Measurements from ENCODE around the gene PDGFRB.

Gene PDGFRB

DNA sequence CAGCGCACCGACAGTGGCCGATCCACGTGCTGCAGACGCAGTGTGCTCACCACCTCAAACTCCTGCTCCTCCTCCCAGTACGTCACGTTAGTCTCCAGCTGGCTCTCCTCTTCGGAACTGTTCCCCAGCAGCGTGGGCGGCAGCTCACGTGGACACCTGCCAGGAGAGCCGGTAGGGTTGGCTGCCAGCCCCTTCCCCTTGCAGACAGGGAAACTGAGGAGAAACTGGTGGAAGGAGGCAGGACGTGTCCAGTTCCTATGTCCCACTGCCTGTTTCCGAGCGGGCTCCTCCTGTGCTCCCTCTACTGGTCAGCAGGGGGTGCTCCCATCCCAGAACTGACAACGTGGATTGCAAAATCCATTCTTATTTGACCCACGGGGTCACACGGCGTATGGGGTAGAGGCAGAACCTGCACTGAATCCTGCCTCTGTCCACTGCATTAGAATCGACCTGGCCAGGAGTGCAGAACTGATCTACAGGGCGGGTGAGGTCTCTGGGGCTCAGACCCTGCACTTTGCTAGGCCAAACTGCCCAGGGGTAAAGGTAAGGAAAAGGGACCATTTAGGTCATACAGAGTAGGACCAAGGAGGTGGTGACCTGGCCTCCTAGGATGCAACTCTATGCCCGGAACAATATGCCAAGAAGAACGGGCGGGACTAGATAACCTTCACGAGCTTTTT is 25.7 kb downstream of the PDGFRB start:
- peak; percentile 89 for DNase-seq (ENCODE audit: low spot score)

DNA sequence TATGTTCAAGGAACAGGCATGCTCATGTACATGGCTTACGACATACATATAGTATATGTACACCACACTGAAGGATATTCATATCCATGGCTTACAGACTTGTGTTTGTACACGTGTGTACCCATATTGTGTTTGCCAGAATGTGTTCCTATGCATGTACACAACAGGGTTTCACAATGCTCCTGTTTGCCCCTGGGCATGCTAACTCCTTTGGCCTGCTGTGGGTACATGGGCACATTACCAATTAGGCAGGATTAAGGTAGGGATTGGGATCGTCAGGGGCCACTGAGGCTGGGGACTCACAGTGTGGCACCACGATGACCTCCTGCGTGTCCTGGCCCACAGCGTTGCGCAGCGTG is 26.2 kb downstream of the PDGFRB start:
- no peak for DNase-seq (ENCODE audit: low spot score)

DNA sequence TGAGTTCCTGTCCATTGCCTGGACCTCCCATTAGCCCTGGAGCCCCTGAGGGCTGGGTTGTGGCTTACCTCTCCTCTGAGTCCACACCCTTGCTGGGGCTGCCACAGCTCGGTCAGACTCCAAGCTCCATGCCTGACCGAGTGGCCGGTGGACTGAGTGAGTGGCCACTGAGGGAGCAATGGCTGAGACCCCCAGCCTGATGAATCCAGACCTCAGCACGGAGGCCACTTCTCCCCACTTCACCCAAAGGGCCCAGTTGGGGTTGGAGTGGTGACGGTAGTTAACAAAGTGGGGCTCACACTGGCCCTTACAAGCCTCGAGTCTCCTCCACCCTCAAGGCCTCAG is 28.8 kb downstream of the PDGFRB start:
- DNase-seq (ENCODE audit: low spot score) = no peak

DNA sequence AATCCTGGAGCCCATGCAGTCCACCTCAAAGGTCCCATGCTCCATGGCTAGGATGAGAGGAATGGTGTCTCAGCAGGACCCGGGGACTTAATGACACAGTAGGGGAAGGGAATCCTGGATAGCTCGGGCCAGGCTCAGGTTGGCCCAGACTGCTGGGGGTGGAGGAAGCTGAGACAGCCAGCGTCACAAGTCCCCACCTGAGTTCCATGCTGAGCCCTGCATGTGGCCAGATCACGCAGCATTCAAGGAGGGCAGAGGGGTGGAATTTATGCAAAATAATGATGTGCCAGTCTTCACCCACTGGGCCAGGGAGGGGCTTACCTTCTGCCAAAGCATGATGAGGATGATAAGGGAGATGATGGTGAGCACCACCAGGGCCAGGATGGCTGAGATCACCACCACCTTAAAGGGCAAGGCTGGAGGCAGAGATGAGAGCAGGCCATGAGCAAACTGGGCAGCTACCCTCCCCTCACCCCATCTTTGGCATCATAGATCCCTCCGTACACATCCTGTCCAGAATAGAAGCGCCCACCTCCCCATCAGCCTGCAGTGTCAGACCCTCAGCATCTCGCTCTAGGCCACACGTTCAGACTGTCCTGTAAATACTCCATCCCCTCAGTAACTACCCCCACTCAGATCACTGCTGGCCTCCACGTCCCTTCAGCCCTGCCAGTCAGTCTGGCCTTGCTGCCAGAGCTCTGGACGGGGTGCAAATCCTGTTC is 29.3 kb downstream of the PDGFRB start:
- no peak for DNase-seq (ENCODE audit: low spot score)

DNA sequence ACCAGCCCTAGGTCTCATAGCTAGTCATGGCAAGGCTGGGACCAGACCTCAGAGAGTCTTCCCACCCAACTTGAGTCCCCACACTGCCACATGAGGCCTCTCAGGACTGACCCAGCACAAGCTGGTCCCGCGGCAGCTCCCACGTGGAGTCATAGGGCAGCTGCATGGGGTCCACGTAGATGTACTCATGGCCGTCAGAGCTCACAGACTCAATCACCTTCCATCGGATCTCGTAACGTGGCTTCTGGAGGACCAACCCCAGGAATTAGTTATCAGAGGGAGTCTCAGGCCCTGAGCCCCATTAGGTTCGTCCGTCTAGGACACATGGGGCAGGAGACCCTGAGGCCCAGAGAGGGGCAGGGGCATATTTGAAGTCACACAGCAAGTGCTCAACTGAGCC is 30.3 kb downstream of the PDGFRB start:
- DNase-seq (ENCODE audit: low spot score) = no peak

DNA sequence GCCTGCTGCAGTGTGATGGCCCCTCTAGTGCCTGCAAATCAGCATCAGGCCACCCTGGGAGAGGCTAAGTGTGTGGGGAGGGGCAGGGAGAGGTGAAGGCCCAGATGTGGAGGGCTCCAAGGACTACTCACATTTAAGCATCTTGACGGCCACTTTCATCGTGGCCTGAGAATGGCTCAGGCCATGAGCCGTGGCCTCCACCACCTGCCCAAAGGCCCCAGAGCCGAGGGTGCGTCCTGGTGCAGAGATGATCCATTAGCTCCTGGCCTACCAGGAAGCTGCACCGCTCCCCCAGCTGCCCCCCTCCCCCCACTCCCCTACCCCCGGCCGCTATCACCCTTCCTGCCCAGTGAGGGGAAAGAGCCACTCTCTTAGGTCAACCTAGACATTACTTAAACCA is 31.0 kb downstream of the PDGFRB start:
- no peak for DNase-seq (ENCODE audit: low spot score)

DNA sequence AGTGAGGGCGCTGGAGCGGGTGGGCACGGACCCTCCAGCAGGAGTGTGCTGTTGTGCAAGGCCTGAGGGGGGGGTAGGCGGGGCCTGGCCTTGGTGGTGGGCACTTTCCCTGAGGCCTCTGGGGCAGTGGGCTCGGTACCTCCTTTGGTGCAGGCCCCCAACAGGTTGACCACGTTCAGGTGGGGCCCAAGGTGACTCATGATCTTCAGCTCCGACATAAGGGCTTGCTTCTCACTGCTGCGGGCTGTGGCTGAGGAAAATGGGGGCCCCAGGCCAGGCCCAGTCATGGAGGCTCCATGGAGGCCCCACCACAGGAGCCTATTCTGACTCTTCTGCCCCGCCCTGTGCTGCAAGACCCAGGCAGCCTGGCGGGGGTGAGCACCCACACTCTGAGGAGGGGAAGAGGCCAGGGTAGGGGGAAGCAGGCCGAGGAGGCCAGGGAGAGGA is 31.5 kb downstream of the PDGFRB start:
- DNase-seq (ENCODE audit: low spot score) = no peak

DNA sequence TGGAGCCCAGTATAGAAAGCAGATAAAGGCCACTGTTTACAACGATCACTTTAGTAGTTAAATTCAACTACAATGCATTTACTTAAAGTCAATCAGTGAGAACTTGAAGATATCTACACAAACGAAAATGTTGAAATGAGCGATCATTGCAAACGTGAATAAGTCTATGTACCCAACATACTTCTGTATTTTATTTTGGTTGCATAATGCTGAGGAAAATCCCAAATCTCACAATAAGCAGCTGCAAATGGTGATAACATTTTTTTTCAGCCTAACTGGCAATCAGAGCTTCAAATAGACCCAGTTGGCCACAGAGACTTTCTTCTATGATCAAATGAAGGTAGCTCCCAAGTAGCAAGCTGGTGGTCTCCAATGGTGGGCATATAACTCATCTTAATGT is 32.1 kb downstream of the PDGFRB start:
- no peak for DNase-seq (ENCODE audit: low spot score)

DNA sequence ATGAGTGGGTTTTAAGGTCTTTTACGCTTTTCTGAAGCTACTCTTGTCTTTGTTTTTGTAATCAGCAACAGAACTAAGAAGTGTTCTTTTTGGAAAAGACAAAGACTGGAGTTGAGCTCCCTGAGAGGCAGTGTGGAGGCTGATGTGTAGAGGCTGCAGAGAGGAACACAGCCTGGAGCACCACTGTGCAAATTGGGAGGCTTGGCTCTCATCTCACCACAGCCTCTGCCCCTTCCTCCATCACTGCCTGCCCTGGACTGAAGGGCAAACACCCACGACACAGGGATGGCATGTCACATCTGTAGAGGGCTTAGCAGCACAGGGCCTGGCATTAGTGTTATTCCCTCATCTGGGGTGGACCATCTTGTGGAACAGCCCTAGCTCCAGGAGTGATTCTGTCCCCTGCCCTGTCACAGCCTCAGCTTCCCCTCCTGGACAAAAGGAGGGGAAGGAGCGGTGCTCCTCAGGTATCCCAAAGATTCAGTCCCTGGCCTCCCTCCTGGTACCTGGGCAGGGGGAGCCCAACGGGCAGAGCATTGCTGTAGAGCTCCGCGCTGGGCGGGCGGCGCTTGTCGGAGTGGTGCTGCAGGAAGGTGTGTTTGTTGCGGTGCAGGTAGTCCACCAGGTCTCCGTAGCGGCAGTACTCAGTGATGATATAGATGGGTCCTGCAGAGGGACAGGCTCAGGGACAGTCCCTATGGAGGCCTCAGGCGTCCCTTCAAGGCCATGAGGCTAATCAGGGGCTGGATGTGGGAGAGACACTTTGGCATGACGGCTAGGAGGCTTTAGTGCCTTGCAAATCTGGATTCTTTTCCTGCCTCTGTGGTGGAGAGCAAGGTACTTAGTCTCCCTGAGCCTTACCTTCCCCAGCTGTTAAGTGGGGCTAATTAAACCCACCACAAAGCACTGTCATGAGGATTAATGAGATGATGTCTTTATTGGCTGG is 32.8 kb downstream of the PDGFRB start:
- DNase-seq (ENCODE audit: low spot score) = no peak

DNA sequence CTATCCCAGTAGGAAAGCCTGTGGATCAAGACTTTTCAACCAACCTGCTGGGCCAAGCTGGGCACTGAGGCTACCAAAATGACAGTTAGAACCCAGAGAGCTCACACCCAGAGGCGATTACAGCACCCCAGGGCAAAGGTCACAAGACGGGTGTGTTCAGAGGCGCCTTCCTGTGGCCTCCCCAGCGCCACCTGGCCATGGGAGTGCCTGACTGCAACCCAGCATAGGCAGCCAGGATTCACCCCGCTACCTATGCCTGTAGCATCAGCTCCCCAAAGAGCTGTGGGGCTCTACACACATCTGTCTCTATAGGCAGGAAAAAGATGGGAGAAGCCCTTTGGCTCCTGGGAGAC is 33.5 kb downstream of the PDGFRB start:
- DNase-seq (ENCODE audit: low spot score) = peak; percentile 40

DNA sequence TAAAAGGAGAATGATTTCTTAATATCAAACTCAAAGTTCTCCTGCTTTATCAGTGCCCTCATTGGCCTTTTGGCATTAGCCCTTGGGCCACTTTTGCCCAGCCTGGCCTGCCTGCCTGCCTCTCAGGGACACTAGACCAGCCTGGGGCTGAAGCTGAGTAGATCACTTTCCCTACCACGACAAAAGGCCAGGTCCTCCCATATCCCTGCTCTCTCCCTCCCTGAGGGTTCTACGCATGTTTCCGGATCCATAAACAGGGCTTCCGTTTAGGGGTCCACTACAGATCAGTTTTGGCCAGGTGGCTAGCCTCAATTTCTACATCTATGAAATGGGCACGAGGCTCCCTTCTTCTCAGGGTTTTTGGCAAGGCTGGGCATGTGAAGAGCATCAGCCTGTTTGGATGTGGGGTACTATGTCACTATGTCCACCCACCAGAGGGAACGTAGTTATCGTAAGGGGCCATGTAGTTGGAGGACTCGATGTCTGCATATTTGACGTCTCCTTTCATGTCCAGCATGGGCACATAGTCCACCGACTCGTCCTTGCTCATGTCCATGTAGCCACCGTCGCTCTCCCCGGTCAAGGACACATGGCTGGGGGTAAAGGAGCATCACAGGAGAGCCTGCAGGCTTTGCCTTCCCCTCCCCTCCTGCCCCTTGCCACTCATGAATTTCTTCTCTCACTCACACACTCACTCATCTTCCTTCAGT is 34.0 kb downstream of the PDGFRB start:
- no peak for DNase-seq (ENCODE audit: low spot score)

DNA sequence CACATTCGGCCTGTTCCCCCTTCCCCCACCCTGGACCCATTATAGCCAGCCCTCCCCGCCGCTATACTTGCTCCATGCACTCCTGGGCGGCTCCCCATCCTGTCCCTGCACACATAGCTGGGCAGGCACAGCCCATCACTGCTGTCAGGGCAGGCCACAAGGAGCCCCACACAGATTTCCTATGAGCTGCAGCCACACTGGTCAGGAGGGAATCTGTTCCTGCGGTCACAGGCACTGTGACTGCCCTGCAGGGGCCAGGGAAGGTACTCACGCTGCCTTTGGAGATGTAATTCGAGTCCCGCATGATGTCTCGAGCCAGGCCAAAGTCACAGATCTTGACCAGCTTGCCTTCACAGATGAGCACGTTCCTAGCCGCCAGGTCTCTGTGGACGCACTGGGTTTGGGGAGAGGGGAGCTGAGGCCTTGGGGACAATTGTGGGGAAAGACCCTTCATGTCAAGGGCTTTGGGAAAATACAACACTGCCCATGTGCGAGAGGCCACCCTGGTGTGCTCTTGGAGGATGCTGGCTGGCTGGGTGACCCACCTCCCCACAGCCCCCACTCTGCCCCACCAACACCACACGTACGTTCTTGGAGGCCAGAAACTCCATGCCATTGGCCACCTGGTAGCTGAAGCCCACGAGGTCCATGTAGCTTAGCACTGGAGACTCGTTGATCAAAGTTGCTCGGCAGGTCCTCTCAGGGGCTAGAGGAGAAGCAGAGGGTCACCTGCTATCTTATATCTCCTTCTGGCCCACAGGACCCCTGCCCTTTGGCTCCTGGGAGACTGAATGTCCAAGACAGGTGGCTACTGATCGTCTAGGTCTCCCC is 34.8 kb downstream of the PDGFRB start:
- DNase-seq (ENCODE audit: low spot score) = no peak

DNA sequence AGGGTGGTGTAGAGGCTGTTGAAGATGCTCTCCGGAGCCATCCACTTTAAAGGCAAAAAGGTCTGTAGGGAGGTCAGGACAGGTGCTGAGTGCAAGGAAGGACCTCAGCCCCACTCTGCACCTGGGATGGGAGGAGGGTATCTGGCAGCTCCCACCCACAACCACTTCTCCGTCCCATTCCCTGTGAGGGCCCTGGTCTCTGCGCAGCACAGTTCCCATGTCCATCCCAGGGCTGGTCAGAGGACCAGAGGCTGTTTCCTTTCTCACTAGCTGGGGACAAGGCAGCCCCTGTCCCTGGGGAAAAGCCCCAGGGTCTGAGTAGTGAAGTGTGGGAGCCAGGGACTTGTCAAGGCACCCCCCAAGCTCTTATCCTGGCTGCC is 35.6 kb downstream of the PDGFRB start:
- no peak for DNase-seq (ENCODE audit: low spot score)

DNA sequence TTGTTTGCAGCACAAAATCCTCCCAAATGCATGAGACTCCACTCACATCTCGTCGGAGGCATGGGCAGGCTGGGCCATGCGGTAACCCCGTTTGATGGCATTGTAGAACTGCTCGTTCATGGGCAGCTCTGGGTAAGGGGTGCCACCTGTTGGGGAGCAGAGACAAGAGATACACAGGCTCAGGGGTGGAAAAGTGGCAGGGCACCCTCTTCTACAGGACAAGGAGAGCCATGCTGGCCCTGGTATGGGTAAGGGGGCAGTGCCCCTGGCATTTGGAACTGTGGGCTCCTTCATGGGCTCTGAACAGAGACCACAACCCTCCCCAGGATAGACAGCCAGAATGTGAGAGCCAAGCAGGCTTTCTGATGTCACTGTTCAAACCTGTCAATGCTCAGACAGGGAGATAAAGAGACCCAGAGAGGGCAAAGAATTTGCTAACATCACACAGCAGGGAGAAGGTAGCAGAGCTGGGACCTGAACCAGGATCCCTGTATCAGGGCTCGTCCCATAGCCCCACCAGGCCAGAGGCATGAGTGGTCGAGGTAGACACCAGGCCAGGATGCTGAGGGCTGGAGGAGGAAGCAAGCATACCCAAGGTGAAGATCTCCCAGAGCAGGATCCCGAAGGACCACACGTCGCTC is 36.1 kb downstream of the PDGFRB start:
- DNase-seq (ENCODE audit: low spot score) = no peak

DNA sequence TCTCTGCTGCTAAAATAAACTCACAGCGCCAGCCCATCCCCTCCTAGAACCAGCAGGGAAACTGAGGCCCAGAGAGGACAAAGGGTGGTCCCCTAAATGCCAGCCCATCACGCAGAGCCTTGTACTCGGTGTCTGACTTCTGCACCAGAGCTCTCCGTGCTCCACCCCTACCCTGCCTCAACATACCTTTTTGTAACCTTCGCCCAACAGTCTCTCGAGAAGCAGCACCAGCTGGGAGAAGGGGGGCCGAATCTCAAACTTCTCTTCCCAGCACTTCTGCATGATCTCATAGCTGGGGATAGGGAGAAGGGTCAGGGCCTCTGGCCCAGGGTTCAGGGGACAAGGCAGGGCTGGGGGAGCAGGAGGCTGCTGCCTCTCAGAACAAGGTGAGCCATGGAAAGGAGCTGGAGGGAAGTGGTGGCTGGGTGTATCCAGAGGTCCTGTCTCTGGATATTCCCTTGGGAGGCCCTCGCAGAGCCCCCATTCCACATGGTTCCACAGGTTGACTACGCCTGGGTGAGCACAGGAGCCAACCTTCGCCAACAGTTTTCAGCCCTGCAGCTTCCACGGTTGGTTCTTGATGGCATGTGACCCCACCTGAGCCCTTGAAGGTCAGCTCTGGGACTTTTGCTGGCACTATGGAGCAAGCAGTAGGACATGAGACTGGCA is 37.0 kb downstream of the PDGFRB start:
- no peak for DNase-seq (ENCODE audit: low spot score)

DNA sequence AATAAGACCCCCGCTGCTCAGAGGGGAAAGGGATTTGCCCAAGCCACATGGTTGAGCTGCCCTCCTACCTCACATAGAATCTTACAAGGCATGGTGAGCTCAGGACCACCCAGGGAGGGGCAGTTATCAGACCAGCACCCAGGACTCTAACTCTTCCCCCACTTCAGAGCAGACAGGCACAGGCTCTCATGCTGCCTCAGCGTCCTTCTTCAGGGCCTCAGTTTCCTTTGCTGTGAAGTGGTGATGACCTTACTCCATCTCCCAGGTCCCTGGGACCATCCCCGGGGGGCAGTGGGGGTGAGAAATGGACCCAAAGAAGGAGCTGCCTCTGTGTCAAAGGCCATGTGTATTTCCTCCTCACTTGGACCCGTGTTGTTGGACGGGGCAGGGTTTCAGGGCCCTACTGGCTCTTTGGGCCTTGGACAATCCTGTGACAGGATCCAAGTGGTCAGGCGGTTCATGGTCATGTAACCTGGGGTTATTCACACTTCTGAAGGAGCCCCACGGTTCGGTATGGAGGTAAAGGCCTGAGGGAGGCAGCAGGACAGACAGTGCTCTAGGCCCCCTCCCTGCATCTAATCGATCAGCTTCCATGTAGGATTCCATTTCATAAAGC is 37.6 kb downstream of the PDGFRB start:
- no peak for DNase-seq (ENCODE audit: low spot score)

DNA sequence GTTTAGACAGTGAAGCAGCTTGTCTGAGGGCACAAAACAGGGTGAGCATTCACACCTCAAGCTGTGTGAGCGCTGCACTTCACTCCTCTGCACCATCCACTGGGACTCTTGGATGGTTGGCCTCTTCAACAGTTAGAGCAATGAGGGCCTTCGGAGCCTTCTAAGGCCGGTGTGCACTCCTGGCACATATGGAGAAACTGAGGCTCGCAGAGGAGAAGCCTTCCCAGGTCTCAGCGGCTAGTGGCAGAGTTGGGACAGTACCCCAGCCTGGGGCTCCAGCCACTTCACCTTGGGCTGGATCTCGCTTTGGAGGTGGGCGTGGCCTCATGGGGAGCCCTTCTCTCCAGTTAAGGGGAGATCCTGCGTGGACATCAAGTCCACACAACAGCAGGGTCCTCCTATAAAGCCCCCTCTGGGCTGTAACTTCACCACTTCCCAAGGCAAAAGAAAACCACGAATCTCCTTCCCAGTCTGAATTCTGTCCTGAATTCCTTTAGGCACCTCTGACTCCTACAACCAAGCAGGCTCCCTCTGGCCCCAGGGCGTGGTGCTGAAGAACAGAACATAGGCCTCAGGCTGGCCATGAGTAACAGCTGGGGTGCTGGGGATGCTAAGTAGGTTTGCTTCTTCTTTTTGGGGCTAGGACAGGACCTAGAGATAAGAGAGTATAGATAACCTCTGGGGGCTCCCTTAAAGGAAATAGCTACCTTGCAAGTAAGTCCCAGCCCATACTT is 38.8 kb downstream of the PDGFRB start:
- DNase-seq (ENCODE audit: low spot score) = no peak

DNA sequence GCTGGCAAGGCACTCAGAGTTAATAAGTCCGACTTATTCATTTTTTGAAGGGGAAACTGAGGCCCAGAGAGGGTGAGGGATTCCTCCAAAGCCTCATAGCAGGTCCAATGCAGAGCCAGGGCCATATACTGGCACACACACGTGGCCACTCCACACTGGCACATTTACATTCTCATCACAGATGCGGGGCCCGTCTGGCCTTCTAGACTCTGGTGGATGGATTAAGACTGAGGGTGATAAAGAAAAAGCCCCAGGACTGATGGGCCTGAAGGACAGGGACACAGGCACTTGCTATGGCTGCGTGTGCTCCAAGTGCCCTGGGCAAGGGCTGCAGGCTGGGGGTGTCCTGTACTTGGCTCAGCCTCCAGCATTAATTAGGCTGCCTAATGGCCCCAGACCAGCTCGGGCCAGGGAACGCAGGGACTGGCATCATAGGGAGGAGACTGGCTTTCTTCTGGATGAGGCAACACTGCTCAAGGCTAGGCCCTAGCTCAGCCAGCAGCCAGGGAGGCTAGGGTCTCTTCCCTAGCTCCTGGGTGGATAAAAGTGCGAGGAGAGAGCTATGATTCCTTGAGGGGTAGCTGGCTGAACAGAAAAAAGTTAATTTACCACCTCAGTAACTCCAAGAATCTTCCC is 40.8 kb downstream of the PDGFRB start:
- no peak for DNase-seq (ENCODE audit: low spot score)

Data from AG08396 (cell line).